TTC549 (cell line): ENCODE data around the gene MAF.

ENCODE experiments used
- FAIRE-seq: peaks from 2 replicates; lab custom pipeline; 2012; peaks lifted over from hg19 to GRCh38; lab: Jason Lieb, UNC

MAF gene

DNA sequence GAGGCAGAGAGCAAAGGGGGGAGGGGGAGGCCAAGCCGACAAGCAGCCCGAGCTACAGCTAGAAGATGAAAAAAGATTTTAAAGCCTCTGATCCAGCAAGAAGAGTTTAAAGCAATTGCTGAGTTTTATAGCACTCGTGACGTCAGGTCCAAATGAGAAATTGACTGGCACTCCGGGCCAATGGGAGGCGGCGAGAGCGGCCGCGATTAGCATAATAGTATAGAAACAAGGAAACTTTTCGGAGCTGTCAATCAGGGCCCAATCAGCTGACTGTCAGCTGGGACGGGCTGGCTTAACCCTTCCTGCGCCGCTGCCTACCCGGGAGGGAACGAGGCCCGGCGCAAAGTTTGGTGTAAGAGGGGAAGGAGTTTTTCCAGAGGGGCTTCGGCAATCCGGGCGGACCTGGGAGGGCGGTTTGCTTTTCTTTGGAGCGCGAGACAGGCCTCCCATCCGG is at the start of gene MAF:
Gene MAF, minus strand, starts transcription at position 100 of the 454 bp plus-strand sequence. CDS start 835 bp downstream, outside the sequence.
- no peak for FAIRE-seq

DNA sequence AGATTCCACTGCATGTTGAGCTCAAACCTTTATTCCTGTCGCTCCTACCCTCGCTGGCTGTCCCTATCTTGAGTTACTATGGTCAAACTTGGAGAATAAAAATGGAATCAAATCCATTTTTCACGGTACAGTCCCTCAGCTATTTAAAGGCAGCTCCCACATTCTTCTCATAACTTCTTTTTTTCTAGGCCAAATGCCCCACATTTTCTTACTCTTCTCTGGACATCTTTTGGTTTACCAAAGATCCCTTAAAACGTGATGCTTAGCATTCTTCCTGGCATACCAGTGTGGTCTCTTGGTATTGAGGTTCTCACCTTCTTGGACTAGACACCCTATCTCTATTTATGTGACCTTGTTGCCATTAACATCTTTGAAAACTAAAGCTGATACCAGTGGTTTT is 48.3 kb upstream of the MAF start:
- no peak for FAIRE-seq

GRCh38 chr16:79647586-79647985 is 47.0 kb upstream of the MAF start:
- FAIRE-seq, result no peak

DNA sequence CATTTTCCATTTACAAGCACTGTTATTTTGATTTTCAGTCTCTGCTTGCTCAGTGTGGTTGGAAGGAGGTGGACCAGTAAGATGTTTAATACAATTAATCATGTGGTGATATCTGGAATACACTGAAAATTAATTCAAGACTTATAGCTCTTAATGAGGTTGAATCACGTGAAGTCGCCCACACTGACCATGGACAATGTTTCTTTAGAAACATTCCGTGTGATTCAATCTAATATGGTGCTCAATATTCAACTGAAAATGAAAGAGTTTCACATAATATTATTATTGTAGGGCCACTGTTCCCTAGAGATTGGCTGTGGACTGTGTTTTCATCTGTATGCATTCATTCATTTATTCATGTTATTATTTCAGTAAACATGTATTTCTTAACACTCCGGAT is 45.2 kb upstream of the MAF start:
- no peak for FAIRE-seq

DNA sequence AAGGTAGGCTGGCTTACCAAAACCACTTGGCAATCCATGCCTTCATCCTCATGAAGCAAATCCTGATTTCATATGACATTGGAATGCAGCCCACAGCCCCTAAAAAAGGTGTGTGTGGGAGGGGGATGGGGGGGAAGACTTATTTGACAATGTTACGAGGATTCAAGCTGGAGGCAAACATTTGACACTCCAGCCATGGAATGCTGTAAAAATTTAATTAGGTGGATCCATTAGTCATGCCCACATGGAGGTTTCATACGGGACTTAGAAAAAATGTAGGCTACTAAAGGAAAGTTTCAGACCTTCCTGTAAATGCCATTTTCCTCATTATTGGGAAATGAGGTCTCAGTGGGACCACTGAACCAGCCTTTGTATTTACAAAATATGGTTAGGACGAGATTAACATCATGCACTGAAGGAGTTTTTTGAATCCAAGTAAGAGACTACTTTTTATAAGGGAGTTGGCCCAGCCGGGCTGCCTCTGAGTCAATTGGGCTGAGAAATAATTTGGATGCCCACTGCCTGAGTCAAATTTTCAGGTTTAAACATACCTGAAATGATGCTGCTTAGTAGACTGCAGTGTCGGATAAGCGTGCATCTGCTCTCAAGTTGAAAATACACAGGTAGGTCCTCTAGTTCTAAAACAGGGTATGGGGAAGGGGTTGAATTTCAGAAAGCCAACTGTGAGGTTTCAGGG is 44.6 kb upstream of the MAF start:
- FAIRE-seq, result no peak

DNA sequence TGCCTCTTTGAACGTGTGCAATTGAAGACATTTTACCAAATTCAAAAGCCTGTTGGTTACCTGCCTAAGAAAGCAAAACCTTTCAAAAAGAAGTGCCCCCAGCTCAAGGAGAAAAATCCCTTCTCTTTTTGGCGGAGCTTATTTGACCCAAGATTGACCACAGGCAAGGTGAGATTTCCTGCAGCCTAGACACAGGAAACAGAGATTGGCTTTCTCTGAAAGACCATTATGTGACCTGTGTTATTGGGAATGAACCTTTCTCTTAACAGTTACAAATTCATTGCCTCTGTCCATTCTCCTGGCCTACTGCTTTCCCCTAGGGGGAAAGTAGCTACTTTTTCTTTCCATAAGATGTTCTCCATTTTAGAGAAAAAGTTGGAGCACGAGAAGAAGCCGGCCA is 42.1 kb upstream of the MAF start:
- FAIRE-seq, result no peak

DNA sequence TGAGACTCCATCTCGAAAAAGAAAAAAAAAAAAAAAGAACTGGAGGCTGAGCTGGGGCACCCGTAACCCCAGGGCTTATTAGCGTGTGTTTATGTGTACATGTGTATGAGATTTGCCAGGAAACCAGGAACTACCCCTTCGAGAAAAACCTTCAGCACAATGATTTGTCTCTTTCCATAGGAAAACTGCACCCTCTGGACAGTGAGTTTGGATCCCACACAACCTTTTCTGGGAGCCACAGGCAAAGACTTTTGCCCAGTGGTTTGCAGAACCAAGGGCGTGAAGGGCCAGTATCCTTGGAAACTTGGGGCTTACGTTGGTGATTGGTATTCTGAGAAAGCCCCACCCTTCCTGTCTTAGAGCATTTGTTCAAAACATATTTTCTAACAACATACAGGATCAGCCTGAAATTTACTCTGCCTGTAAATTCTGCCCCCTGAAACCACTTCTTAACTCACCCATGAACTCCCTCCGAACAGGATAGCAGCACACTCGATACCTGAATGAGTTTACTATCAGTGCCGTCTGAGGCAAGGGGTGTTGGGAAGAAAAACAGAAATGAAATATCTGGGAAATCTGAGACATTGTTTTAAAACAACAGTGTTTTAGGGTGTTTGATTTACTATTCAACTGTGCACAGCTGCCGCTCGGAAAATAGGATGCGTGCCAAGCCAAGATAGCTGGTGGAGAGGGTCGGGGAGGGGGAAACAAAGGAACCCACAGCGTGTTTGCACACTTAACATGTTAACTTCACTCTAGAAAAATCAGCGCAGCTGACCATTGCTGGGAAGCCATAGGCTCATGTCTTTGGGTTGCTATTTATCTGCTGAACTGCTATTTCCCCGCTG is 40.2 kb upstream of the MAF start:
- no peak for FAIRE-seq

- FAIRE-seq, result no peak
Measured at GRCh38 chr16:79639576-79640311, 39.2 kb upstream of the MAF start.

DNA sequence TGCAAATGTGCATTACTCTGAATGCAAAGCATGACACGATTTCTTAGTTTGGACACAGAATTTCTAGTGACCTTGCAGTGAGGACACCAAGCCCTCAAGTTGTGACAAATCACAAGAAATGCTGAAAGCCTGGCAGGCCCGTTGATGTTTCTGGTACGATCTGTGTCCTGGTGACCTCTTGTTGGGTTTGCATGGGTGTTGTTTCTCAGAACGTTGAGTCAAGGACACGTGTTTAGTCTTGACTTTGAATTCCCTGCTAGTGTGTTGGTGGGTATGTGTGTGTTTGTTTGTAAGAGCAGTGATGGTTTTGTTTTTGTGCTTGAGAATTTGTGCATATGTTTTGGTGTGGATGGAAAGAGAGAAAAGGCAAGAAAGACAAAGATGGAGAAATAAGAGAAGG is 37.8 kb upstream of the MAF start:
- no peak for FAIRE-seq

DNA sequence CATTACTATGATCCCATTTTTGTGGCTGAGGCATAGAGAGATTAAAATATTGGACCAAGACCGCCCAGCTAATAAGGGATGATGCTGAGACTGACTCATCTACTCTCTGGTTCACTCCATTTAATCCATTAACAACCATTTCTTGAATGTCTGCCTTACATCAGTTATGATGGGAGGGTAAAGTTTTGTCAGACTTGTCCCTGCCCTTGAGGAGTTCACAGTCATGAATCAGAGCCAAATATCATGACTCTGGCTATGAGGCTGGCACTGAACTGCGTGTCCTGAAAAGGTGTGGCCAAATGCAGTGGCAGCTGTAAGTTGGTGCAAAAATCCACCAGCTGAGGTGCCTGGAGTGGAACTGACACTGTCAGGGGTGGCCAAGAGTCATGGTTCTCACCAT is 35.0 kb upstream of the MAF start:
- no peak for FAIRE-seq

DNA sequence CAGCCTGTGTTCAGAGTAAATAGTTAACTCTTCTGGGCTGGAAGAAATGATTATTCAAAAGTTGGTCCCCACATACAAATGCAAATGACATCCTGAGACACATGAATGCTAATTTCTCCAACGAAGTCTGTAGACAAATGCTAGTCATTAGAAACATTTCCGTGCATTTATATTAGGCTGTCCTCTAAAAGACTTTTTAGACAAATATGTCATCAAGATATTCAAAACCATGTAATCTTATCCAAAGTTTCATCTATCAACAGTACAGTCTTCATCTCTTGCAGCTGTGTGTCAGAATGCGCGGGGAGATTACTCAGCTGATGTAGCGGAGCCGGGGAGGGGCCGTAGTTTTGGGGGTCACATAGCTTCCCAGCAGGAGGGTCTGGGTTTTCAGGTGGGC is 33.8 kb upstream of the MAF start:
- FAIRE-seq, result no peak

- FAIRE-seq, result no peak
Measured at GRCh38 chr16:79632289-79632688, 31.8 kb upstream of the MAF start.

DNA sequence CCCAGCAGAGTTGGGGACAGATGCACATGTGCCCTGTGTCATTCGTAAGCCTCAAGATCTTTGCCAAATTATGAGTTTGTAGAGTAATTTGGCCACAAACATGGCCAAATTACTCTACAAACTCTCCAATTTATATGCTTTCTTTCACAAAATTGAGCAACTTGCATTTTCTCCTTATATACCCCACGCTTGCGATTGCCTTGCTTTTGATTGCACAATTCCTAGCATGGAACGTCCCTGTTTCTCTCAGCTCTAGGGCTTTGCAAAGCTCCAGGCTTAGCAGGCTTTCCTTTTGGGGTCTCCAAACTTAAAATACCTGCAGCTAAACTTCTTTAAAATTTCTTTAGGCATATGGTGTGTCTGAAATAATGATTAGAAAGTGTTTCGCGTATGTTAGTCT is 28.5 kb upstream of the MAF start:
- no peak for FAIRE-seq

- no peak for FAIRE-seq
Measured at GRCh38 chr16:79628501-79628975, 28.0 kb upstream of the MAF start.

GRCh38 chr16:79627092-79627491 is 26.6 kb upstream of the MAF start:
- no peak for FAIRE-seq

- no peak for FAIRE-seq
Measured at GRCh38 chr16:79625738-79626137, 25.2 kb upstream of the MAF start.

GRCh38 chr16:79623824-79624223 is 23.3 kb upstream of the MAF start:
- FAIRE-seq, result no peak

DNA sequence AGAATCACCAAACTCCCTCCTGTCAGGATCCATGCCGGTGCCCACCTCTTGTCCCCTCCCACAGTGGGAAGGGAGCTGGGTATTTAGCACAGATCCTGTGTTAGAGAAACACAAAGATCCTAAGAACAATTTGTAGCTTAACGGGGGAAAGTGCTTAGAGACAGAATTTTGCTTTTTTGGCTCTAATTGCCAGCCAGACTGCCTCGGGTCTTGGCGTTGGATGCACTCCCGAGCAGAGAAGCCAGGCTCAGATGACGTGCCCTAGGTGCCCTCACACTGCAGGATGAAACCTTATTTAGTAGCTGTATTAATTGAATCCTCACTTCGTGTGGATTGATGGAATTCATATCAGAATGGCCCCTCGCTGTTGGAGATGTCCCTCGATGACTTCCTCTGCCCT is 22.5 kb upstream of the MAF start:
- FAIRE-seq, result no peak

GRCh38 chr16:79621027-79621426 is 20.5 kb upstream of the MAF start:
- no peak for FAIRE-seq

- no peak for FAIRE-seq
Measured at GRCh38 chr16:79618692-79619050, 18.1 kb upstream of the MAF start.

GRCh38 chr16:79618041-79618691 is 17.6 kb upstream of the MAF start:
- FAIRE-seq, result no peak

GRCh38 chr16:79613009-79613408 is 12.5 kb upstream of the MAF start:
- no peak for FAIRE-seq
